A549 (cell line): ENCODE data around the gene COLEC12. TPM values are rescaled to one million over a fixed set of nuclear protein-coding genes. Genes with fewer than 3 reads are reported as not detected.

Source experiments
- ATAC-seq, 2 experiments: fragments of 200-7000 bp in 1 of 2; fragments of >200 bp in 1 of 2; cut with Nextera tagmentation in 1 of 2; cut with Tn5 transposase in 1 of 2; 3 replicates each; pipeline versions ENCODE4 v1.8.0 to v1.9.1; 2018 to 2020; ENCODE audit warnings: mild to moderate bottlenecking in 1 of 2, moderate library complexity in 1 of 2
- CTCF ChIA-PET: fragments of 300-600 bp; sonication (Branson Sonifier 250); formaldehyde crosslinking; extraction: SDS; loops from one replicate; lab custom pipeline; 2021; ENCODE audit warnings: antibody characterized with exemption, inconsistent platforms; lab: Yijun Ruan, JAX
- POLR2A ChIA-PET: fragments of 350-600 bp; formaldehyde crosslinking; extraction: SDS; loops from one replicate; lab custom pipeline; 2021; ENCODE audit warnings: antibody characterized with exemption, inconsistent platforms; lab: Yijun Ruan, JAX
- DNase-seq, 2 experiments: peaks; one replicate each; pipeline versions ENCODE4 v3.0.0 to v3.0.0-alpha.2; 2011 to 2016; ENCODE audit warnings: low read depth in 1 of 2, low spot score in 1 of 2
- FAIRE-seq: peaks from 2 replicates; lab custom pipeline; 2011; peaks lifted over from hg19 to GRCh38; lab: Jason Lieb, UNC
- H3K27ac ChIP-seq, 2 experiments: fragments of >200 bp; sonication (Bioruptor Twin); formaldehyde crosslinking; 3 replicates each; pipeline ENCODE4 v1.5.1; 2016 to 2017
- H3K4me1 ChIP-seq: fragments of >200 bp; sonication (Bioruptor Twin); formaldehyde crosslinking; 3 replicates; pipeline ENCODE4 v1.6.1; 2016
- H3K4me2 ChIP-seq: fragments of >200 bp; sonication (Bioruptor Twin); formaldehyde crosslinking; 3 replicates; pipeline ENCODE4 v1.6.1; 2016
- H3K4me3 ChIP-seq: fragments of >200 bp; sonication (Bioruptor Twin); formaldehyde crosslinking; 3 replicates; pipeline ENCODE4 v1.5.1; 2016
- H3K9me3 ChIP-seq: fragments of >200 bp; sonication (Bioruptor Twin); formaldehyde crosslinking; 3 replicates; pipeline ENCODE4 v1.6.1; 2016
- CBX8 ChIP-seq: fragments of 200-600 bp; sonication (generic); IDR thresholded peaks from 2 replicates; pipeline ENCODE4 v1.6.1; 2016
- CHD2 ChIP-seq: fragments of 150-350 bp; IDR thresholded peaks from 2 replicates; pipeline ENCODE4 v1.6.1; 2014; ENCODE audit warnings: low read length; ENCODE audit not compliant: partially characterized antibody
- EP300 ChIP-seq, 2 experiments: fragments of >200 bp; sonication (Bioruptor Twin); formaldehyde crosslinking; IDR thresholded peaks; 2 replicates in 1 of 2; 3 replicates in 1 of 2; pipeline ENCODE4 v1.6.1; 2016 to 2017
- HOXB13 ChIP-seq: fragments of 250-450 bp; sonication (Bioruptor Pico); IDR thresholded peaks from 2 replicates; pipeline ENCODE4 v1.5.0; 2020; ENCODE audit warnings: low read depth, mild to moderate bottlenecking, moderate library complexity
- HOXB5 ChIP-seq: fragments of 250-450 bp; sonication (Bioruptor Pico); IDR thresholded peaks from 2 replicates; pipeline ENCODE4 v1.5.0; 2020; ENCODE audit warnings: mild to moderate bottlenecking, moderate library complexity
- KDM1A ChIP-seq: fragments of 200-600 bp; sonication (generic); IDR thresholded peaks from 2 replicates; pipeline ENCODE4 v1.6.1; 2016; ENCODE audit warnings: low read depth, mild to moderate bottlenecking
- KDM5A ChIP-seq: fragments of 200-600 bp; sonication (generic); IDR thresholded peaks from 2 replicates; pipeline ENCODE4 v1.6.1; 2016; ENCODE audit warnings: antibody characterized with exemption, mild to moderate bottlenecking
- MAZ ChIP-seq: fragments of 150-350 bp; IDR thresholded peaks from 2 replicates; pipeline ENCODE4 v1.6.1; 2014; ENCODE audit warnings: antibody characterized with exemption, low read depth, low read length, borderline replicate concordance
- MYC ChIP-seq: IDR thresholded peaks from 2 replicates; pipeline ENCODE4 v1.6.1; 2012; ENCODE audit warnings: mild to moderate bottlenecking, inconsistent platforms, low read length, improper control_type of control experiment, borderline replicate concordance
- POLR2A ChIP-seq: IDR thresholded peaks from 2 replicates; pipeline ENCODE4 v1.6.1; 2012; ENCODE audit warnings: mild to moderate bottlenecking, low read length
- RAD21 ChIP-seq, 2 experiments: fragments of >200 bp in 1 of 2; sonication (Bioruptor Twin) in 1 of 2; formaldehyde crosslinking in 1 of 2; IDR thresholded peaks in 1 of 2; conservative IDR thresholded peaks in 1 of 2; 2 replicates in 1 of 2; 3 replicates in 1 of 2; pipeline ENCODE4 v1.6.1; 2012 to 2018; ENCODE audit warnings: inconsistent platforms in 1 of 2
- RCOR1 ChIP-seq: fragments of 150-350 bp; IDR thresholded peaks from 2 replicates; pipeline ENCODE4 v1.6.1; 2014; ENCODE audit warnings: antibody characterized with exemption, low read length, low read depth
- SMC3 ChIP-seq: fragments of >200 bp; sonication (Bioruptor Twin); formaldehyde crosslinking; IDR thresholded peaks from 3 replicates; pipeline ENCODE4 v1.6.1; 2018; ENCODE audit warnings: inconsistent platforms
- WGBS: methylation state at CpG from one replicate; pipeline ENCODE4 v1.1.6; 2017; ENCODE audit errors: missing lambda C conversion rate; 5-methylcytosine and 5-hydroxymethylcytosine counted together
- polyA plus RNA-seq, 4 experiments: library from polyadenylated mRNA; depleted of rRNA in 3 of 4; stranded (reverse); fragments of >200 nt; fragmentation: RNase III in 1 of 4; extraction: RNeasy Plus Mini Kit Qiagen cat#74134 plus additional on column Dnase treatment in 1 of 4; gene quantifications; 2 replicates in 3 of 4; 3 replicates in 1 of 4; pipeline ENCODE4 v1.2.3, GENCODE V29; 2011 to 2017
- TF ChIP-seq, protein P1 (sequence below): fragments of >200 bp; sonication (Bioruptor Twin); formaldehyde crosslinking; IDR thresholded peaks from 3 replicates; pipeline ENCODE4 v1.5.1; 2016
- TF ChIP-seq, protein P2 (sequence below): fragments of 200-600 bp; sonication (generic); IDR thresholded peaks from 2 replicates; pipeline ENCODE4 v1.6.1; 2016; ENCODE audit warnings: antibody characterized with exemption, mild to moderate bottlenecking, moderate library complexity

COLEC12 gene
- polyA plus RNA-seq, 2 of the 4 experiments (the other 2 are of a cell fraction), result 0.01 TPM; not detected in 1

GRCh38 chr18:289026-289425, 211.5 kb downstream of the COLEC12 start (continued):
- TF ChIP-seq KDM5A, result no peak
- TF ChIP-seq CBX8, result no peak
- TF ChIP-seq, all 56 proteins: peak for 0

DNA sequence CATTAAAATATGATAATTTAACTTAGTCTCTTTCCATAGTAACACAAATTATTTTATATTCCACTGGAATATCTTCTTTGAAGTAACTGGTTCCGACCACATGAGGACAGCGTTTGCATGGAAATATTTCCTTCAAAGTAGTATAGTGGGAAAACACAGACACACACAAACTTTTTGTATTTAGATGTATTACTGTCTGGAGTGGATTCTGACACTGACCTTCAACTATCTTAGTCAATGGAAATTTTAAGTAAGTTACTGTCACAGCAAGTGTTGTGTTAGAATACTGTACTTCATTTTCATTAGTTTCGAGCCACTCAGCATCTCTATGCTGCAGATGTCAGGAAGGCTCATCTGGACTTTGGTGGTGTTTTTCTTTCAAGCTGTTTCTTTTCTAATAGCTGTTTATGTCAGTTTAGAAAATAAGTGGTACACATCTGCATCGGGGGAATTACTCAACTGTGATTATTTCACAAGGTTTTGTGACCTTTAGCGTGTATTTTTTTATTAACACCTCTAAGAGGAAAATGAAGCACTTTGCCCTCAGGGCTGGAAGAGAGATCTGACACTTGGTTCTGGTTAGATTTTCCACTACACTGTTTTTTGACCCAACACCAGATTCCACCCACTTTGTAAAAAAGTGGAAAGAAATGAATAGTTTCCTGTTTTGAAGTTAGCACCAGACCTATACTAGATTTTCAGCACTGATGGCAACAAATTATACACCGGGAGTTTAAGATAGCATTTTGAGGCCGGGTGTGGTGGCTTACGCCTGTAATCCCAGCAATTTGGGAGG, 213.8 kb downstream of the COLEC12 start:
- 20% methylated on average over 8 of the region's 8 CpGs for WGBS
- FAIRE-seq, result no peak
- Histone ChIP-seq H3K9me3 (no peaks in the 10 kb centered on the region), H3K4me1 (no peaks in the 10 kb centered on the region), H3K4me3 (no peak overlapping the region), H3K27ac (no peak overlapping the region), H3K4me2 (no peak overlapping the region)
- ChIA-PET POLR2A (no interaction called here), CTCF (interaction anchor here (0.6 to 1.6 kb wide), 4 partner anchors 10 to 406 kb away, joined by 3 to 7 read pairs (median 4); no protein-coding TSS in a partner anchor)
- TF ChIP-seq RAD21 (conservative IDR thresholded peaks at IDR 0.05 in 1 of 2, IDR thresholded peaks at IDR 0.05 in 1 of 2) (peak; percentile 54 to 57), SMC3 (peak; percentile 42; the same call in 2 of the 3 replicates), CHD2 (no peak)
- TF ChIP-seq, protein P1, sequence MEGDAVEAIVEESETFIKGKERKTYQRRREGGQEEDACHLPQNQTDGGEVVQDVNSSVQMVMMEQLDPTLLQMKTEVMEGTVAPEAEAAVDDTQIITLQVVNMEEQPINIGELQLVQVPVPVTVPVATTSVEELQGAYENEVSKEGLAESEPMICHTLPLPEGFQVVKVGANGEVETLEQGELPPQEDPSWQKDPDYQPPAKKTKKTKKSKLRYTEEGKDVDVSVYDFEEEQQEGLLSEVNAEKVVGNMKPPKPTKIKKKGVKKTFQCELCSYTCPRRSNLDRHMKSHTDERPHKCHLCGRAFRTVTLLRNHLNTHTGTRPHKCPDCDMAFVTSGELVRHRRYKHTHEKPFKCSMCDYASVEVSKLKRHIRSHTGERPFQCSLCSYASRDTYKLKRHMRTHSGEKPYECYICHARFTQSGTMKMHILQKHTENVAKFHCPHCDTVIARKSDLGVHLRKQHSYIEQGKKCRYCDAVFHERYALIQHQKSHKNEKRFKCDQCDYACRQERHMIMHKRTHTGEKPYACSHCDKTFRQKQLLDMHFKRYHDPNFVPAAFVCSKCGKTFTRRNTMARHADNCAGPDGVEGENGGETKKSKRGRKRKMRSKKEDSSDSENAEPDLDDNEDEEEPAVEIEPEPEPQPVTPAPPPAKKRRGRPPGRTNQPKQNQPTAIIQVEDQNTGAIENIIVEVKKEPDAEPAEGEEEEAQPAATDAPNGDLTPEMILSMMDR, result peak; percentile 37
- peak in 1 of 2 experiments; percentile 10 for DNase-seq
- no peak for ATAC-seq

- Histone ChIP-seq H3K4me3 (no peak overlapping the region), H3K4me1 (no peaks in the 10 kb centered on the region), H3K9me3 (no peaks in the 10 kb centered on the region), H3K4me2 (no peak overlapping the region), H3K27ac (no peak overlapping the region)
- ChIA-PET CTCF (interaction anchor here (1.6 kb wide), 2 partner anchors 223 to 333 kb away, joined by 3 read pairs; no protein-coding TSS in a partner anchor), POLR2A (no interaction called here)
- TF ChIP-seq POLR2A (no peak), KDM5A (no peak), SMC3 (no peak), MYC (no peak), HOXB13 (CRISPR knock-in tag) (no peak), MAZ (no peak), EP300 (IDR thresholded peaks at IDR 0.05) (no peak), HOXB5 (CRISPR knock-in tag) (no peak), KDM1A (no peak), RCOR1 (no peak)
- TF ChIP-seq, protein P1, result no peak
- TF ChIP-seq, protein P2, sequence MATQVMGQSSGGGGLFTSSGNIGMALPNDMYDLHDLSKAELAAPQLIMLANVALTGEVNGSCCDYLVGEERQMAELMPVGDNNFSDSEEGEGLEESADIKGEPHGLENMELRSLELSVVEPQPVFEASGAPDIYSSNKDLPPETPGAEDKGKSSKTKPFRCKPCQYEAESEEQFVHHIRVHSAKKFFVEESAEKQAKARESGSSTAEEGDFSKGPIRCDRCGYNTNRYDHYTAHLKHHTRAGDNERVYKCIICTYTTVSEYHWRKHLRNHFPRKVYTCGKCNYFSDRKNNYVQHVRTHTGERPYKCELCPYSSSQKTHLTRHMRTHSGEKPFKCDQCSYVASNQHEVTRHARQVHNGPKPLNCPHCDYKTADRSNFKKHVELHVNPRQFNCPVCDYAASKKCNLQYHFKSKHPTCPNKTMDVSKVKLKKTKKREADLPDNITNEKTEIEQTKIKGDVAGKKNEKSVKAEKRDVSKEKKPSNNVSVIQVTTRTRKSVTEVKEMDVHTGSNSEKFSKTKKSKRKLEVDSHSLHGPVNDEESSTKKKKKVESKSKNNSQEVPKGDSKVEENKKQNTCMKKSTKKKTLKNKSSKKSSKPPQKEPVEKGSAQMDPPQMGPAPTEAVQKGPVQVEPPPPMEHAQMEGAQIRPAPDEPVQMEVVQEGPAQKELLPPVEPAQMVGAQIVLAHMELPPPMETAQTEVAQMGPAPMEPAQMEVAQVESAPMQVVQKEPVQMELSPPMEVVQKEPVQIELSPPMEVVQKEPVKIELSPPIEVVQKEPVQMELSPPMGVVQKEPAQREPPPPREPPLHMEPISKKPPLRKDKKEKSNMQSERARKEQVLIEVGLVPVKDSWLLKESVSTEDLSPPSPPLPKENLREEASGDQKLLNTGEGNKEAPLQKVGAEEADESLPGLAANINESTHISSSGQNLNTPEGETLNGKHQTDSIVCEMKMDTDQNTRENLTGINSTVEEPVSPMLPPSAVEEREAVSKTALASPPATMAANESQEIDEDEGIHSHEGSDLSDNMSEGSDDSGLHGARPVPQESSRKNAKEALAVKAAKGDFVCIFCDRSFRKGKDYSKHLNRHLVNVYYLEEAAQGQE, result no peak
- no peak for ATAC-seq
- DNase-seq, result no peak
- no peak for FAIRE-seq
- 60% methylated on average over 6 of the region's 6 CpGs for WGBS
These were observed 214.7 kb downstream of the COLEC12 start for GRCh38 chr18:285817-286216.
